Hematopoietic multipotent progenitor cell treated with erythropoietin and hydrocortisone succinate and interleukin-3 and kit ligand, for 4 days (in vitro differentiated cells): Measurements from ENCODE around the gene PHC3.
"Not testable (repeated sequence)": the region's sequence is repeated elsewhere in the genome, so short reads cannot be mapped to it uniquely, and the experiment has no call there.

Experiments used
- DNase-seq: peaks from one replicate; pipeline ENCODE4 v3.0.0-alpha.2; 2015

PHC3 gene

DNA sequence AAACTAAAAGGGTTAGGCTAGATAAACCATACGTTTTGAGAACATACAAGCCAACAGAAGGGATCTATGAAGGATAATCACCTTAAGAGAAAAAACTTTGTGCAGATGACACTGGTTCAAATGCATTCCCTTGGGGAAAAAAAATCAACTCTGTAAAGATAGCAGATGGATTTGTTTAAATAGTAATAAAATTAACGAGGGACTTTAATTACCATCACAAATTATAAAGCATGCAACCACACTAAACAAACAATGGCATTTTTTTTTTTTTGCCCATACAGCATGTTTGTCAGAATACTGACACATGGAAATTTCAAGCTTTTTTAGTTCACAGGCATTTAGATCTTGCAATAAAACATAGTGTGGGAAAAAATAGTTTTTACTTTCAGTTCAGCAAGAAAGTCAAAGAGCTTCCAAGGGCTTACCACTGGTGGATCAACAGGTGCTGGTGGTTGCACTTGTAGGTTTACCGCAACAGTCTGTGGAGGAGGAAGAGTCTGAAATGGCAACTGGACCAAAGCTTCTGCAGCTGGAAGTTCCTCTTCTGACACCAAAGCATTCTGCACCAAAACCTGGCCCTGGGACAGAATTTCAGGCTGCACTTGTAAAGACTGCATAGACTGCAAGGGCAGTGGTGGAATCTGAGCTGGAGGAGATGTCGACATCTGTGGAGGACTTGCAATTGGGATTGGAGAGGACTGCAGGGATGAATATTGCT is 53.1 kb downstream of the PHC3 start:
- peak; percentile 60 for DNase-seq

DNA sequence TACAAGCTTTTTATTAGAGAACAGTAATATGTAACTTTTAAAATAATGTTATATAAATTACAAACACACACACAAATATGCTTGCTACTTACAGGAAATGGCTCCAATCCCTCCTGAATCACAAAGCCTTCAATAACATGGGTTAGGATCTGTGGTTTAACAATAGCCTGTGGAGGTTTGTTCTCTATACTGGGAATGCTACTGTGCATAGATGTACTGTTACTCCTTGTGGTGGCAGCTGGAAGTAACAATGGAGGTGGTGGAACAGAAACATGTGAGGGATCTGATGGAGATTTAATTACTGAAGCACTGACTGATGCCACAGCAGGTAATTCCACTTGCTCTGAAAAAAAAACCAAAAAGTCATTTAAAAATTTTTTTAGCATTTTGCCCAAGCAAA is 64.4 kb downstream of the PHC3 start:
- DNase-seq, result peak; percentile 21

DNA sequence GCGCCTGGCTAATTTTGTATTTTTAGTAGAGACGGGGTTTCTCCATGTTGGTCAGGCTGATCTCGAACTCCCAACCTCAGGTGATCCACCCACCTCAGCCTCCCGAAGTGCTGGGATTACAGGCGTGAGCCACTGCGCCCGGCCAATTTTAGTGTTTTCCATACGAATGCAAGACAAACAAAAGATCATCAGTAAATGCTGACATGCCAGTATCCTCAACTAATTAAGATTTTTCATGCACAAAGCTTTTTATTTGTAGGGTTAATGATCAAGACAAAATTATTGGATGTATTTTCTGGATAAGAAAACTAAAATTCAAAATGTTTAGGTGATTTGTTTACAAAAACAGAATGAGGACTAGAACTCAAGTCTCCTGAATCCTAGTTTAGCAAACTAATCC is 67.4 kb downstream of the PHC3 start:
- not testable (repeated sequence) for DNase-seq

DNA sequence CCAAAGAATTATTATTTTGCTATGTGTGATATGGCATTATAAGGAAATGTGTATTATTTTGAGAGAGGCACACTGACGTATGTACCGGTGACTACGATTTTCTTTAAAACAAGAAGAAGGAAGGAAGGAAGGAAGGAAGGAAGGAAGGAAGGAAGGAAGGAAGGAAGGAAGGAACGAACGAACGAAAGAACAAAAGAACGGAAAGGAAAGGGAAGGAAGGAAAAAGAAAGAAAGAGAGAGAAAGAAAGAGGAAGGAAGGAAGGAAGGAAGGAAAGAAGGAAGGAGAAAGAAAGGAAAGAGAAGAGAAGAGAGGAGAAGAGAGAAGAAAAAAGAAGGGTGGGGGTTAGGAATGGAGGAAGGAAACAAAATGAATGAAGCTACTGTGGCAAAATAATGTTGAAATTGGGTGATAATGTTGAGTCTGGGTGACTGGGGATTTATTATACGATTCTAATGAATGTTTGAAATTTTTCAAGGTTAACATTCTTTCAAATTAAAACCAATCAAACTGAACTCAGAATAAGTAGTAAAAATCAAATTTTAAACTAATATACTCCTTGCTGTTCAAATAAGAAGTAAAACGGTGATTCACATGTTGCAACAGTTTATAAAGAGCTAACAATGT is 70.3 kb downstream of the PHC3 start:
- DNase-seq, result no peak

DNA sequence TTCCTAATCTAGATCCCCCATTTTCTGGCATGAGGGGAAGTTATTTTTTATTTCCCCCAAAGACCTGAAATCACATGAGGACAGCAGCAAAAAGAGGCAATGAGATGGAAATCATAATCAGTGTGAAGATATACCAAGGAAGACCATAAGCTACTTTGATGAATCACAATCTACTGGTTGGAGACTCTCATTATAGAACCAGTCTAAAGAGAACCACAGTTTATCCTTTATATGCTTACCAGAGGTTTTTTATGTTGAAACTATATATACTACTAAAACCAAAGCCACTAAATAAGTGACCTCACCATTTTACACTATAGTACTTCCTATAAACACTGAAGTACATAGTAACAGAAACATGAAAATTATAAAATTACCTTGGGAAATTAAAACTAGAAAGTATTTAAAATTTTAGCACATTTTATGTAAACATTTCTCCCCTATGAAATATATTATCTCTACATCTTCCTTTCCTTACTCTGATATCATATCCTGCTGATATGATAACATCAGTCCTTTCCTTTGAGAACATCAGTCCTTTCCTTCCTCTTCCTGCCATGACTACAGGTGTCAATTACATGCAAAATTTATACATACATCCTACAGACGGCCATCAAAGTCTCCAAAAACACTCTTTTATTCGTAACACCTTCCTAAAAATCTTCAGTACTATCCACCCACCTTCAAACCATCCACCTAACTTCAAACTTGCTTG is 71.8 kb downstream of the PHC3 start:
- no peak for DNase-seq

DNA sequence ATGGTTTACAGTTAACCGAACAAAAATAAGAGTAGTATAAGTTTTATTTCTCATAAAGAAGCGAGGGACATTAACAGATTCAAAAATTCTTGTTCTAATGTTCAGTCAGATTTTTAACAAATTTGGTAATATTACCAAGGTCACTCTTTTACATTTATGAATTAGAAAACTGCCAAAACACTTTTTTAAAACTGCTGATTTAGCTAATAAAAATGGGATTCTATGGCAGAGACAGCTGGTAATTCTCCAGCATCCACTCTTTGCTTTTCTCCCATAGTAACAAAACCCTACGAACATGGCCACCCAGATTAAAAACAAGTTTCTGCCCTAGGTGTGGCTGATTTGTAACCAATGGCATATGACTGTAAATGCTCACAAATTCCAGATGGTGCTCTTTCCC is 72.6 kb downstream of the PHC3 start:
- DNase-seq, result no peak

DNA sequence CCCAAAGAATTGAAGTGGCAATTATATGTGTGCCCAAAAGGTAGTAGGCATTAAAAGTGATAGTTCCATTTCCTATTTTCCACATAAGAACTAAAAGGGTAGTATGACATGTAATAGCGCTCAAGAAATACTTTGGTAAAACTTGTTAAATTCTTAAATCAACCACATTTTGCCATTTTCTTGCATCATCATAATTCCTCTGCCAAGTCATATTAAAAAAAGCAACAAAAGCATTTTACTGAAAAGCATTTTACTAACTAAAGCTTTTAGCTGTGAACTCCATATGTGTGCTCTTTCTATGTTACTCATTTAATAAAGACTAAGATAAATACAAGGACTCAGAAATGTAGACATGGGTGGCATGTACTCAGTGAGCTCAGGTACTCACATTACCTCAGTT is 73.6 kb downstream of the PHC3 start:
- DNase-seq, result no peak

DNA sequence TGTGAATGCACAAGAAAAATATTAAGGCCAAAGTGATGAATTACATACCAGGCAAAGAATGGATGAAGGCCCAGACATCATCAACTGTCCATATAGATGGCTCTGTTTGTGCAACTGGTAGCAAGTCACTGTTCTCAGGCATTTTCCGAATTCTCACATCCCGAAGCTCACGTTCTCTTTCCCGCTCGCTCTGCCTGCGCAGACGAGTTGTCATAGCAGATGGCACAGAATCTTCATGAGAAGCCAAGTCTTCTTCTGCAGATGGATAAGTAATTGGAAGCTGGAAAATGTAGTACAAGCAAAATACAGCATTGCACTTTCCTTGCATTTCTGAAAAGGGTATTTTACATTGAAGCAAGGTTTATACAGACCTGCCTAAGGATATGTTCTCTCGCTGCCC is 79.1 kb downstream of the PHC3 start:
- no peak for DNase-seq

DNA sequence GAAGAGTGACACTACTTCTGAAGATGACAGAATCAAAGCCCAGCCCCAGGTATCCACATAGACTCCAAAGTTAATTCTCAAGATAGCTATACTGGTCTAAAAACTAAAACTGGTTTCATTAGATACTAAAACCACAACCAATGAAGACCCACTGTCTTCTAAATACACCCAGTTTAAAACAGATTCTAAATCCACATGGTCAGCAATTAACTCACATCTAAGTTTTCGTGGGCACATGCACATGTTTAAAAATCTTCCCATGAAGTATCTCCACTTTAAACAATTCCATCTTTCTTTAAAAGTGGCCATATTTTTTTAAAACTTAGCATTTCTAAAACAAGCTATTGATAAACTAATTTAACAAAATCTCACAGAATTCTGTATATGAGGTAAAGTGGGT is 80.6 kb downstream of the PHC3 start:
- no peak for DNase-seq

DNA sequence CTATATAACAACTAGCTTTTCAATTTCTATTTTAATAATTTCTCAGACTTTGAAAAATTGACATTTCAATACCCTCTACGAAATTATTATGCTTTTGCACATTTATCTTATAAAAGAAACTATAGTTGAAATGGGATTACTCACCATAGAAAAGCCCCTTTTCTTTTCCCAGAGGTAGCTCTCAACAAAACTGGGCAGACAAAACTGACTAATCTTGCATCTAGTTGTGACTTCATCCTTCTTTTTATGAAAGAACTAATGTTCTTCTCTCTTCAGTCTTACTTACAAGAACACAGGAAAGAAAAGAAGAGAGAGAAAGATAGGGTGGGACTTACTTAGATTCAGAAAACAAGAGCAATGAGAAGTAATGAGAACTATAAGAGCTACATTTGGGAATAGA is 82.8 kb downstream of the PHC3 start:
- DNase-seq, result no peak

DNA sequence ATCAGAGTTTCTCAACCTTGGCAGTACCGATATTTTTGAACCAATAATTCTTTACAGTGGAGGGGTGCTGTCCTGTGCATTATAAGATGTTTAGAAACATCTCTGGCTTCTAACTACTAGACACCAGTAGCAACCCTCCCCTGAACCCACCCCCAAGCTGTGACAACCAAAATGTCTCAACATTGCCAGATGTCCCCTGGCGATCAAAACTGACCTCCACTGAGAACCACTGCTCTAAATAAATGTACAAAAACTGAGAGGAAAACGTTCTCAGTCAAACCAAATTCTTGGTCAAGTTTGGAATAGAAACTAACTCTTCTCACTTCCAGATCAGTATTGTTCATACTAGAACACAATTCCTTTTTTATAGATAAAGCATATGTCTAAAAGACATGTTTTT is 85.2 kb downstream of the PHC3 start:
- no peak for DNase-seq

DNA sequence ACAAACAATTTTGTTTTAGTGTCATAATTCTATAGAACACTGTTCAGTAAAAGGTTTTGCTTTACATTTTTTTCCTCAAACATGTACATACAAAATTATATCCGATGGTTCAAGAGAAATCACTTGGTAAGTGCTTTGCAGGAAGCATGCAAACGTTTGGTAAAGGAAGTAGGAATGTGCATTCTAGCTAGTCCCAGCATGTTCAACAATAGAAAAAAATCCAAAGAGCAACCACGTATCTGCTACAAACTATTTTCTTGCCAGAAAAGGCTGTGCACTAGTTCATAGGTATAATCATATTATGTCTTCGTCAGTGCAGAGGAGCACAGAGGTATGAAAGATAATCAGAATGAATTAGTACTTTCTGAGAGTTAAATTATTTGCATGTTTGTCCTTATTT is 85.8 kb downstream of the PHC3 start:
- DNase-seq, result no peak

DNA sequence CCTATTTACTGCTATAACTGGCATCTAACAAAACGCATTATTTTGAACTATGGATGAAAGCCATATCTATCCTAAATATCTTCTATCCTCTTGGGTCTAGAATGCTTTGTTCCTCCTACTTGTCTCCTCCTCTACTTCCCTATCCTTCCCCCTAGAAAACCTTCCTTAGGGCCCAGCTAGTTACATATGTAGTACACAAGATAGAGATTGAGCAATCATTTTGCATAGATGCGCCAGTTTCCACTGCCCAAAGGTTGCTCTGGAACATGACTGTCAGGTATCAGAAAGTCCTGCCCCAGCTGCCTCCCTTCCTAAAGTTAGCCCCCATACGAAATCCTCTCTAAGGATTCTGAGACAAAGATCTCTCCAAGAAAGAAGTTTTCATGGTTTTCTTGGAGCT is 88.6 kb downstream of the PHC3 start:
- DNase-seq, result peak; percentile 16

DNA sequence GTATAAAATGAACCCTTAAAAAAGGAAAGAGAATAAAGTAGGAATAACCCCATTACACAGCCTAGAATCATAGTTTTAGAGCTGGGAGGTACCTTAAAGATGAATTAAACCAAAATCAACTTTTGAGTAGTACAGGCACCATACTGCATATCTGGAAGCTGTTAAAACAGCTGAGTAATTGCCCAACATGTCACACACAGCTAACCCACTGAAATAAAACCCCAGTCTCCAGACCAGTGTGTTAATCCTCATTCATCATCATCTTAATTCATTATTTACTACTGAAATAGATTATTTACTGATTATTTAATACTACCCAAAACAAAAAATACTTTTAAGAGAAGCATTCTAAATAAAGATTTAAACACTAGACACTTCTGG is 90.9 kb downstream of the PHC3 start:
- no peak for DNase-seq

DNA sequence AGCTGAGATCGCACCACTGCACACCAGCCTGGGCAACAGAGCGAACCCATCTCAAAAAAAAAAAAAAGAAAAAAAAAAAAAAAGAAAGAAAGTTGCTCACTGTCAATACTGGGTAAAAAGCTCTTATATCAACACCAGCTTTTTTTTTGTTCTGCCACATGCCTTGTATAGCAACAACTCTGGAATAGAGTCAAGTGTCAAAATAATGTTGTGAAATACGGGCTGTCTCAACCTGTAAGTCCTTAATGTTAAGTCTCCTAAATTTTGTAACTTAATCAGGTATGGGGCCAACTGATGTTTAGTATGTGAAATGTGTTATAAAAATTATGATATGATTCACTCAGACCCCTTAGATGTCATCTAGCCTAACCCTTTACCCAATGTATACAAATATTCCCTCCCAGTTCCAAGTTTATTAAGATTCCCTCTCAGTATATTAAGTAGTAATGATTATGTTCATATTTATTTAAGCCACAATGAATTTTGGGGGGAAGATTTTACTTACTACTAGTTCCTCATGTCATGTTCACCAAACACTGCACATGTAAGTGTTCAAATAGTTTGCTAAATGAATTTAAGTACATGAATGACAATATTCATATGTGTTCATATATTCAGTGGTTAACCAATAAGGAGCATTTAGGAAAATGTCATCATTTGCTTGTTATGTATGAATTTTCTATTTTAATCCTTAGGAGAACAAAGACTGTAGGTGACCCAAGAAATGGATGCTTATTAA is 91.5 kb downstream of the PHC3 start:
- no peak for DNase-seq

DNA sequence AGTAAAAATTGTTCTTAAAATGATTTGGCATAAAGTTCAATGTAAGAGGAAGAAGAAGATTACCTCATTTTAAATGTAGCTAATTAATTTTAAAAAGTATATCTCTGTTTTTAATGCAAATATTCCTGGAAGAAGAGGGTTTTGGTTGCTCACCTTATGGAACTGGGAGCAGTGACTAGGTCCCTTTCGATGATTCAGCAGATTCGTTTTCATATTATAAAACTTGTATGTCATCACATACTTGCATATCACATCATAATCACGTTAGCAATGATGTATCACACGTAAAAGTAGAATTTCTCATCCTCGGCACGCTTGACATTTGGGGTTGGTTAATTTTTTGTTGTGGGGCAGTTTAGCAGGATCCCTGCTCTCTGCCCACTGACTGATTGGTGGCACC is 96.1 kb downstream of the PHC3 start:
- no peak for DNase-seq

DNA sequence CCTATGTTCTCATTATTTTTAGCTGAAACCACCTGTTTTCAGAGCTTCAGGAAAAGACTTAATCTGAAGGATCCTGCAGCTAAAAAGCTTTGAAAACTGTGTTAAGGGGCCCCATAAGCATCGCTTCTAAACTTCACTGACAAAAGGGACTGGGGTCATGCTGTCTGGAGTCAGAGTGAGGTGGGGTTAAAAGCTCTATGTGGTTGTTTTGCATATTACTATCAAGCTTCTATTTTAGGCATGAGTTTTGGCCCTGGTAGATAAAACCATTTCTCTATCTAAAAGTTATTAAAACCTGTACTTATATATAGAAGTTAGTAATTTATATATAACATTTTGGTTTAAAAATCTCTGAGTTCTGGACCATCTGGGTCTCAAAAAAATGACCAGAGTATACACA is 98.2 kb downstream of the PHC3 start:
- no peak for DNase-seq

DNA sequence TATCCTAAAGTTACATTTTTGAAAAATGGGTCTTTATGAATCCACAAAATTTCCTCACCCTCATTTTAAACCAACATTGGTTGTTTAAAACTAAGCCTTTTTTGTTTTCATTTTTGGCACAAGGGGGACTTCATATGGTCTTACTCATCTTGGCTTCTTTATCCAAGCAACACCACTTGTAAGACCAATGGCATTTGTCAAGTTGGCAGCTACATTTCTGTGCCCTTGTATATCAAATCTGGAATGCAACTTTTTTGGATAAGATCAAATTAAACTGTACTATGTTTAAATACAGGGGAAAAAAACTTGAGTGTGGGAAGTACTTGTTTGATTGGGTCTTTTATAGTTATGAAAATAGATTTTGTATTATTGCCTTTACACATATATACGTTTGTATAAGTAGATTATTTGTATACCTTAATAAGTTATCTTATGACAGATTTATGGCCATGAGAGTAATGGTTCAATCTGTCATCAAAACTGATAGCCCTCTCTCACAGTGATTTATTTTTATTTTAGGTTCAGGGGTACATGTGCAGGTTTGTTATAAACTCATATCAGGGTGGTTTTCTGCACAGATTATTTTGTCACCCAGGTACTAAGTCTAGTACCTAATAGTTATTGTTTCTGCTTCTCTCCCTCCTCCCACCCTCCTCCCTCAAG is 100.3 kb downstream of the PHC3 start:
- no peak for DNase-seq

DNA sequence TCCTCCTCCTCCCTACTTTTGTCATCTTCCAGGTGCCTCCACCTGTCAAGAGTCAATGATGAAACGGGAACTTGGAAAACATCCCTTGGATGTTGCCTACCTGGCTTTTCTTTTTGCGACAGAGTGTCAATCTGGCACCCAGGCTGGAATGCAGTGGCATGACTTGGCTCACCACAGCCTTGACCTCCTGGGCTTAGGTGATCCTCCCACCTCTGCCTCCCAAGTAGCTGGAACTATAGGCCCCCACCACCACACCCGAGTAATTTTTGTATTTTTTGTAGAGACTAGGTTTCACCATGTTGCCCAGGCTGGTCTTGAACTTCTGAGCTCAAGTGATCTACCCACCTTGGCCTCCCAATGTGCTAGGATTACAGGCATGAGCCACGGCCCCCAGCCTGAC is 100.9 kb downstream of the PHC3 start:
- DNase-seq, result no peak

DNA sequence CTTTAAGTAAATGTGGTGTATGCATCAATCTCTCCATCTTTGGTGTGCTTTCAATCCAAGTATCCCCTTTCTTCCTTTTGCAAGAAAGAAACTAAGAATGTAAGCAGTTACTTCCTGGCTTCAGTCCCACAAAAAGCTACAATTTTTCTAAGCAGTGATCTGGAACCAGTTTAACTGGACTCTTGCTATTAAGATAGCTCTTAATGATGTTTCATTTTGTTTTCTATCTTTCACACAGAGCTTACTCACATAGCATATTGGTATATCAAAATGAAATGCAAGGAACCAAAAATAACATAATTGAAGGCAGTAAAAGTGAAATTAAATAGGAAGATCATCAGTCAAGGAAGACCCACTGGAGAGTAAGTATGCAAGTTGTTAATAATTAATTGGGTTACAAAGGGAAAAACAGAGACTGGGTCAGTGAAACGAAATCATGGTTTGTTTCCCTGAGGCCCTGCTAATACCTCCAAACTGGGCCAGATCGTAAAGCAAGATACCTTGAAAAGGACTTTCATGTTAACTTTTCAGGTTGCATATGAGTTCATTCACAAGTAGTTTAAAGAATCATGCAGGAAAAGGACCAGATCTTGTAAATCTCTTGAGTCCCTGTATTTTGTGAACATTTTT is 101.9 kb downstream of the PHC3 start:
- DNase-seq, result no peak

DNA sequence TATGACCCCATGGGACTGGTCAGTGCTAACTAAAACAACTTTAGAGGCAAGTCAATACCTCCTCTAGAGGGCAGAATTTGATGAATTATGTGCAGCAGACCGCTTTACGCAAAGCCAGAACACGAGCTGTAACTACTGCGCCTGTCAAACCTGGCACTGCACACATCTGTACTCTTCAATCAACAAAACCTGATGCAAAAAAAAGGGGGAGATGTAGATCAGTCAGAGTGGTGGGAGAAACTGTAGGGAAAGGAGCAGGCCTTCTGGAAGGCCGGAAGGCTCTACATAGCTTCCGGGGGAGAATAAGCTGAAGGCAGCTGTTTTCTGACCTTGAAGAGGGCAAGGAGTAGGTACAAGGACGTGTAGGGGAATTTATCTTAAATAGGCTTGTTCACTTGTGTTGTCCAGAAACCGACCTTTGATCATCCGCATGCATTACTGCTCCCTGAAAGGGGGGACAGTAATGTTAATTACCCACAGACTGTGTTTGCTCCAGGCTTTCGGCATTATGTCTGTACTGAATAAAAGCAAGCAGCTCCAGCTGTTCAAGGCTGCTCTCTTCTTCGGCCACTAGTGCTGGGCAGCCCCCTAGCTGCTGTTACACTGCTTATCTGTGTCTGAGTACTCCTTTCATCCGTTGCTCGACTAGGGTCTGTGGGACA is 102.8 kb downstream of the PHC3 start:
- DNase-seq, result peak; percentile 28

DNA sequence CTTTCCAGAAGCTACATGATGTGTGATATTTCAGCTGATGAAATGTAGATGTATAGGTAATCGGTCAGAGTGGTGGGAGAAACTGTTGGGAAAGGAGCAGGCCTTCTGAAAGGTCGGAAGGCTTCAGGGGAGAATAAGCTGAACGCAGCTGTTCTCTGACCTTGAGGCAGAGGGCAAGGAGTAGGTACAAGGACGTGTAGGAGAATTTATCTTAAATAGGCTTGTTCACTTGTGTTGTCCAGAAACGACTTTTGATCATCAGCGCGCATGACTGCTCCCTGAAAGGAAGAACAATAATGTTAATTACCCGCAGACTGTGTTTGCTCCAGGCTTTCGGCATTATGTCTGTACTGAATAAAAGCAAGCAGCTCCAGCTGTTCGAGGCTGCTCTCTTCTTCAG is 104.2 kb downstream of the PHC3 start:
- no peak for DNase-seq
